HG03139 (cell line): ENCODE data around the gene MAP3K15.

ENCODE experiments used
- ATAC-seq: cut with Tn5 transposase; IDR thresholded peaks from one replicate; pipeline ENCODE4 v1.9.1; 2021; ENCODE audit not compliant: unreplicated experiment

The MAP3K15 gene, protein sequence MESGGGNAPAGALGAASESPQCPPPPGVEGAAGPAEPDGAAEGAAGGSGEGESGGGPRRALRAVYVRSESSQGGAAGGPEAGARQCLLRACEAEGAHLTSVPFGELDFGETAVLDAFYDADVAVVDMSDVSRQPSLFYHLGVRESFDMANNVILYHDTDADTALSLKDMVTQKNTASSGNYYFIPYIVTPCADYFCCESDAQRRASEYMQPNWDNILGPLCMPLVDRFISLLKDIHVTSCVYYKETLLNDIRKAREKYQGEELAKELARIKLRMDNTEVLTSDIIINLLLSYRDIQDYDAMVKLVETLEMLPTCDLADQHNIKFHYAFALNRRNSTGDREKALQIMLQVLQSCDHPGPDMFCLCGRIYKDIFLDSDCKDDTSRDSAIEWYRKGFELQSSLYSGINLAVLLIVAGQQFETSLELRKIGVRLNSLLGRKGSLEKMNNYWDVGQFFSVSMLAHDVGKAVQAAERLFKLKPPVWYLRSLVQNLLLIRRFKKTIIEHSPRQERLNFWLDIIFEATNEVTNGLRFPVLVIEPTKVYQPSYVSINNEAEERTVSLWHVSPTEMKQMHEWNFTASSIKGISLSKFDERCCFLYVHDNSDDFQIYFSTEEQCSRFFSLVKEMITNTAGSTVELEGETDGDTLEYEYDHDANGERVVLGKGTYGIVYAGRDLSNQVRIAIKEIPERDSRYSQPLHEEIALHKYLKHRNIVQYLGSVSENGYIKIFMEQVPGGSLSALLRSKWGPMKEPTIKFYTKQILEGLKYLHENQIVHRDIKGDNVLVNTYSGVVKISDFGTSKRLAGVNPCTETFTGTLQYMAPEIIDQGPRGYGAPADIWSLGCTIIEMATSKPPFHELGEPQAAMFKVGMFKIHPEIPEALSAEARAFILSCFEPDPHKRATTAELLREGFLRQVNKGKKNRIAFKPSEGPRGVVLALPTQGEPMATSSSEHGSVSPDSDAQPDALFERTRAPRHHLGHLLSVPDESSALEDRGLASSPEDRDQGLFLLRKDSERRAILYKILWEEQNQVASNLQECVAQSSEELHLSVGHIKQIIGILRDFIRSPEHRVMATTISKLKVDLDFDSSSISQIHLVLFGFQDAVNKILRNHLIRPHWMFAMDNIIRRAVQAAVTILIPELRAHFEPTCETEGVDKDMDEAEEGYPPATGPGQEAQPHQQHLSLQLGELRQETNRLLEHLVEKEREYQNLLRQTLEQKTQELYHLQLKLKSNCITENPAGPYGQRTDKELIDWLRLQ (N-terminal part only)

GRCh38 chrX:19514791-19515614 is at the start of gene MAP3K15:
TSS of gene MAP3K15 (minus strand) at chrX:19515508. CDS start at chrX:19515261, 247 bp downstream.
- no peak for ATAC-seq

GRCh38 chrX:19564606-19565005 is 49.3 kb upstream of the MAP3K15 start:
- ATAC-seq, result no peak

DNA sequence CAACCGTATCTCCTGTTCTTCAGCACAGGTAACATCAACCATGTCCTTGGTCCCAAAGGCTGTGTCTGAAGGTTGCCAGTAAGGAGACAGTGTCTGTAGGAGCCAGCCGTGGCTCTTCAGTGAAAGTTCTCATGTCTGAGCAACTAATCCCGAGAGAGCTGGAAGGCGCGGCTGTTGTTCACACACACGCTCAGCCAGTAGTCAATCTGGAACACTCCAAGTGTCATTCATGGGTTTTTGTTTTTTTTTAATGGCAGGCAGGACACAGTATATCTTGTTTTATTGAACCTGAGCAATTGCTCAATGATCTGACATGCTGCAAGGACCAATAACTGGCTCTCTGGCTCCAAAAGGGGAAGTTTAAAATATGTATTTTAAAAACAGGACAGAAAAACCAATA is 48.4 kb upstream of the MAP3K15 start:
- ATAC-seq, result no peak

- no peak for ATAC-seq
These were observed 48.0 kb upstream of the MAP3K15 start for GRCh38 chrX:19563327-19563726.

DNA sequence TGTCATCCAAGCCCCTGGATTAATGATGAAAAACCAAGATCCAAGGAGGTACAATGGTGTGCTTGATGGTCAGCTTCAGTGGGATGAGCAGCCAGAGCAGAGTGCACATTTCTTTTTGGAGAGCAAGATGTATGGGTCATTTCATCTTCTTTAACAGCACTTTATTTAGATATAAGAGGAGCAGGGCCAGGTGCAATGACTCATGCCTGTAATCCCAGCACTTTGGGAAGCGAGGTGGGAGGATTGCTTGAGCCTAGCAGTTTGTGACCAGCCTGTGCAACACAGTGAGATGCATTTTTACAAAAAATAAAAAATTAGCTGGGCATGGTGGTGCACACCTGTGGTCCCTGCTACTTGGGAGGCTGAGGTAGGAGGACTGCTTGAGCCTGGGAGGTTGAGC is 45.3 kb upstream of the MAP3K15 start:
- ATAC-seq, result no peak

GRCh38 chrX:19557822-19558221 is 42.5 kb upstream of the MAP3K15 start:
- ATAC-seq, result no peak

DNA sequence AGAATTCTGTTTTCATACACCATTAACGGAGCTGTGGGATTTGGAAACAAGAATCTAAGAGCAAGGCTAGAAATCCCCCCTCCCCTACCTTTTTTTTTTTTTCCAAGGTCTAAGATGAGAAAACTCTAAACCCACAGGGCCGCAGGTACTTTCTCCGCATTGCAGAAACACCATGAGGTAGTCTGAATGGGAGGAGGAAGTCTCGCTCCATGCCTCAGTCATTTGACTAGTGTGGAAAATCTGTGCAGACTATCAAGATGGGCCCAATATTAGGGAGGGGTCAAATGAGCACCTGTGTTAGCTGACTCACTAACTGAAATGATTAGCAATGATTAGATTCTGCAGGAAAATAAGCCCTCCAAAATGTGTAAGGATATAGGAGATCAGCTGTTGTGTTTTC is 40.9 kb upstream of the MAP3K15 start:
- ATAC-seq, result no peak

GRCh38 chrX:19555683-19556082 is 40.4 kb upstream of the MAP3K15 start:
- no peak for ATAC-seq

DNA sequence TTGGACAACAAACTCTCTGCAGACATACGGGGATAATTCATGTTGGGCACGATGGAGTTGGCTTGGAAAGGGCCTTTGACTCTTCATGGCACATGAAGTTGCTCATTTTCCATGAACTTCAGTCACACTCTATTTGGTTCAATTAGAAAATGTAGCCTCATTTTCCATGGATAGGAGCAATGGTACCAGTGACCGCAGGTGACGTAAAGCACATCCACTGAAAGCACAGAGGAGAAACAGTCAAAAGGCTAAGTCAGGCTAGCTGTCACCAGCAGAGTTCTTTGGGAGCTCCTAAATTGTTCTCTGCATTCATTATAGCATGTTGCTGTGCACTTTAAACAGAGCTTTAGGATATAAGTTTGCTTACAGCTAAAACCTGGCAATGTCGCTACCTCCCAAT is 39.9 kb upstream of the MAP3K15 start:
- ATAC-seq, result no peak

DNA sequence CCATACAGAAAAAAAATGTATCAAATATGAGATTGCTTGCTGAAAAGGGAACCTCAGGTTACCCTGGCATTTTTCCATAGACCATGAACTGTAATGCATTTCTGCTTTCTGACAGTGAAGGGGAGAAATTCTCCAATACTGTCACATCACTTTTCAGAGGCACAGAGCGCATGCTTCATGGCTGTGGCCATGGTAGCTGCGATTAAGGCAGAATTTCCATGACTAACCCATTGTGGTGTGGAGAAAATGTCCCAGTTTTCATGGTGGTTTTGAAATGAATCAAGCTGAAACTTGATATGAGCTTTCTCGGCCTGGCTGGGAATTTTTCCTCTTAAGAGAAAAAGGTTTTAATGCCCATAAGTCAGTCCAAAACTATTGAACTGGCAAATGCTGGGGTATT is 39.5 kb upstream of the MAP3K15 start:
- no peak for ATAC-seq

DNA sequence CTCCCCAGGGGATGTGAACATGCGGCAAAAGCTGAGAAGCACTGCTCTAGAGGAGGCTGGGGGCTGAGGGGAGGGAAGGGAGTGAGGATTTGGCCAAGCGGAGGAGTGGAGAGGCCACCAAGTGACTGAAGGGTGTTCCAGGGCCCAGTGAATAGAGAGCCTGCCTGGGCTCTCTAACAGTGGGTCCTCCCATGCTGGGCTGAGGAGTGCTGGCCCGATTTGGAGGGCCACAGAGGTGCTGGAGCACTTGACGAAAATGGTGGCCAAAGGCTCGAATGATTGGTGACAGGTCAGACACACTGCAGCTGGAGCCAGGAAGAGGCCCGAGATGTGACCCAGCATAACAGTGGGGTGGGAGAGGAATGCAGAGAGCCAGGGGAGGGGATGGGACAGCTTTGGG is 37.5 kb upstream of the MAP3K15 start:
- no peak for ATAC-seq

- no peak for ATAC-seq
These were observed 34.5 kb upstream of the MAP3K15 start for GRCh38 chrX:19549838-19550237.

GRCh38 chrX:19548934-19549333 is 33.6 kb upstream of the MAP3K15 start:
- ATAC-seq, result no peak

- no peak for ATAC-seq
These were observed 33.0 kb upstream of the MAP3K15 start for GRCh38 chrX:19548279-19548678.

GRCh38 chrX:19545651-19546050 is 30.3 kb upstream of the MAP3K15 start:
- ATAC-seq, result no peak

DNA sequence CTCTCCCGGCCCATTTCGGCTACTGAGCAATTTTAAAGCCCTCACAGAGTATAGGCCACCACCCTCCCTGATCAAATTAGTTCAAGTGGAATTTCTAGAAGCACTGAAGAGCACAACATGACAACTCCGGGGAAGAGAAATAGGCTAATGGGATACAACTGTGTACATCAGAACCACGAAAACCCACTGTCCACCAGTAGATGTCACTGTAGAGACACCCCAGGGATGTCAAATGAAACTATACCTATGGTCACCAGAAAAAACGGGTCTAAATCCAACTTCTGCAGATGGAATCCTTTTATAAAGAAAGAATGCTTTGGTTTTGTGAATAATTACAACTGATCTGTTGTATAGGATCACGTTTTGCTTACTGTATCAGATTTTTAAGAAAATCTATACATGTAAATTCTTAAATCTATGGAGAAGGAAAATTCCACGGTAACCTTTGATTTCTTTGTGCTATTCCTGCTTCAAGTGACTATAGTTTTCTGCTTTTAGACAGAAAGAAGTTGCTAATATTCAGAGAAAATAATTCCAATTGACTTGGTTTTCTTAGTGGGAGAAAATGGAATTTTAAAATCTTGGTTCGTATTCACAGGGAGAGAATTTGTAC is 29.5 kb upstream of the MAP3K15 start:
- no peak for ATAC-seq

GRCh38 chrX:19543951-19544381 is 28.7 kb upstream of the MAP3K15 start:
- ATAC-seq, result no peak

DNA sequence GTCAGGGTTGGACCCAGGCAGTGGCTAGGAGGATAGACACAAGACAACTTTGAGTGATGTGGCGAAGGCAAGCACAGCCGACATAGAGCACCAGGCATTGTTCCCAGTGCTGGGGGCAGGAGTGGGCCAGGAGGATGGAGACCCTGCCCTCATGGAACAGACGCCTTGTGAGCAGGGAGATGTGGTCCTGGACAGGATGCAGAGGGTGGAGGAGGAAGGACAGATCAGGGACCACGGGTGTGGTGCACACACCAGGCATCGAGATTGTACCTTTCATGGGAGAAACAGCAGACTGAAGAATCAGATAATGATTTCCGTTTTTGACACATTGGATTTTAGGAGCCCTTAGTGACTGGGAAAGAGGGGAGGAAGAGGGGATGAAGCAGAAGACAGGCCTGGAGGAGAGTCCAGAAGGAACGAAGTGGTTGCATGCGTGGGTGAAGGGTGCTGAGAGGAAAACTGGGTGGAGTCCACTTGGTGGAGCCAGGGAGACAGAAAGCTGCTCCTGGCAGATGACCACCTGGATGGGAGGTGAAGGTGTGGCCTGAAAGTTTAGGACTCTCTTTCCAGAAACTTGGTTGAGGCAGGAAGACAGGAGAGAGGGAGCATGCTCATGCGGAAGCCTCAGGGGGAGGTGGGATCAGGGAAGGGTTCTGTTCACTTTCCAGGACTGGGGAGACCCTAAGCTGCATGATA is 27.9 kb upstream of the MAP3K15 start:
- no peak for ATAC-seq

GRCh38 chrX:19541931-19542330 is 26.6 kb upstream of the MAP3K15 start:
- ATAC-seq, result no peak
